Activated naive CD4-positive, alpha-beta T cell treated with anti-CD3 and anti-CD28 coated beads for 36 hours (primary cell): Measurements from ENCODE around the gene CERS6. TPM values are rescaled to one million over a fixed set of nuclear protein-coding genes. Genes with fewer than 3 reads are reported as not detected.
A peak's percentile ranks its signal among the peaks of the same experiment; 100 is the strongest.

ENCODE experiments used
- CTCF ChIA-PET: fragments of 350-600 bp; sonication (Branson Sonifier 250); formaldehyde crosslinking; loops from one replicate; lab custom pipeline; 2021; ENCODE audit warnings: antibody characterized with exemption; lab: Charles Lee
- DNase-seq: peaks from one replicate; pipeline ENCODE4 v3.0.0-alpha.2; 2020
- H3K27ac Mint-ChIP-seq: one replicate; pipeline ENCODE4 v1.8.0; 2021; ENCODE audit warnings: mild to moderate bottlenecking, mixed read lengths
- H3K27me3 Mint-ChIP-seq: one replicate; pipeline ENCODE4 v1.8.0; 2021; ENCODE audit warnings: low read depth, mixed read lengths
- H3K36me3 Mint-ChIP-seq: one replicate; pipeline ENCODE4 v1.8.0; 2021; ENCODE audit warnings: low read depth, mixed read lengths
- H3K4me1 Mint-ChIP-seq: one replicate; pipeline ENCODE4 v1.8.0; 2021; ENCODE audit warnings: low read depth, mixed read lengths
- H3K4me3 Mint-ChIP-seq: one replicate; pipeline ENCODE4 v1.8.0; 2021; ENCODE audit warnings: mild to moderate bottlenecking, moderate library complexity, mixed read lengths
- H3K9me3 Mint-ChIP-seq: one replicate; pipeline ENCODE4 v1.8.0; 2021; ENCODE audit warnings: mixed read lengths
- intact Hi-C: fragments of 100-400 bp; cut with micrococcal nuclease; formaldehyde crosslinking; loops from one replicate; pipeline ENCODE4 v1.15.1; 2023
- total RNA-seq, 2 experiments: library from RNA; stranded (reverse); gene quantifications; one replicate each; pipeline ENCODE4 v1.2.3, GENCODE V29; 2021

CERS6 gene
- total RNA-seq, 2 experiments from 2014 or later, result 9.7 to 10.0 TPM

GRCh38 chr2:168773128-168773527 is 317.1 kb downstream of the CERS6 start:
- no peak for DNase-seq
- CTCF ChIA-PET, result interaction anchor here (0.7 to 1.0 kb wide), 3 partner anchors 16 to 52 kb away, joined by 3 read pairs; no protein-coding TSS in a partner anchor
- intact Hi-C loops, result loop anchor here (1.0 kb wide), 1 partner anchor 147 kb away; no protein-coding TSS in a partner anchor
- Mint-ChIP-seq H3K27me3 (no peaks in the 10 kb centered on the region), H3K27ac (no peak overlapping the region), H3K4me1 (no peaks in the 10 kb centered on the region), H3K9me3 (peaks cover 7% of the 10 kb centered on the region), H3K36me3 (peaks cover 24% of the 10 kb centered on the region), H3K4me3 (no peak overlapping the region)

- DNase-seq, result peak; percentile 21
- Mint-ChIP-seq H3K36me3 (peaks cover 24% of the 10 kb centered on the region), H3K4me3 (no peak overlapping the region), H3K4me1 (no peaks in the 10 kb centered on the region), H3K27me3 (no peaks in the 10 kb centered on the region), H3K27ac (no peak overlapping the region), H3K9me3 (peaks cover 7% of the 10 kb centered on the region)
- CTCF ChIA-PET, result interaction anchor here (0.9 to 1.1 kb wide), 3 partner anchors 17 to 179 kb away, joined by 3 to 4 read pairs (median 3); no protein-coding TSS in a partner anchor
- intact Hi-C loops, result loop anchor here (1.0 kb wide), 1 partner anchor 146 kb away; no protein-coding TSS in a partner anchor
Measured at GRCh38 chr2:168773719-168774521, 317.8 kb downstream of the CERS6 start.

- H3K4me3 Mint-ChIP-seq, result no peak overlapping the region
- intact Hi-C loops, result no loop called here
- H3K27ac Mint-ChIP-seq, result no peak overlapping the region
- CTCF ChIA-PET, result no interaction called here
- peaks cover 14% of the 10 kb centered on the region for H3K36me3 Mint-ChIP-seq
- no peaks in the 10 kb centered on the region for H3K27me3 Mint-ChIP-seq
- H3K9me3 Mint-ChIP-seq, result peaks cover 7% of the 10 kb centered on the region
- DNase-seq, result no peak
- no peaks in the 10 kb centered on the region for H3K4me1 Mint-ChIP-seq
Measured at GRCh38 chr2:168775837-168776236, 319.8 kb downstream of the CERS6 start.

GRCh38 chr2:168780669-168781071 is 324.6 kb downstream of the CERS6 start:
- no peak for DNase-seq
- peaks cover 4% of the 10 kb centered on the region for H3K9me3 Mint-ChIP-seq
- H3K4me1 Mint-ChIP-seq, result no peaks in the 10 kb centered on the region
- no peak overlapping the region for H3K4me3 Mint-ChIP-seq
- intact Hi-C loops, result no loop called here
- no peaks in the 10 kb centered on the region for H3K27me3 Mint-ChIP-seq
- no peak overlapping the region for H3K27ac Mint-ChIP-seq
- CTCF ChIA-PET, result no interaction called here
- peaks cover 2% of the 10 kb centered on the region for H3K36me3 Mint-ChIP-seq

- no peak overlapping the region for H3K4me3 Mint-ChIP-seq
- H3K36me3 Mint-ChIP-seq, result no peaks in the 10 kb centered on the region
- no peaks in the 10 kb centered on the region for H3K9me3 Mint-ChIP-seq
- intact Hi-C loops, result no loop called here
- no peaks in the 10 kb centered on the region for H3K4me1 Mint-ChIP-seq
- H3K27me3 Mint-ChIP-seq, result no peaks in the 10 kb centered on the region
- CTCF ChIA-PET, result no interaction called here
- H3K27ac Mint-ChIP-seq, result no peak overlapping the region
- DNase-seq, result no peak
Measured at GRCh38 chr2:168781191-168781817, 325.2 kb downstream of the CERS6 start.

- intact Hi-C loops, result no loop called here
- H3K27ac Mint-ChIP-seq, result no peak overlapping the region
- no peaks in the 10 kb centered on the region for H3K27me3 Mint-ChIP-seq
- no peaks in the 10 kb centered on the region for H3K36me3 Mint-ChIP-seq
- no peak overlapping the region for H3K4me3 Mint-ChIP-seq
- H3K9me3 Mint-ChIP-seq, result no peaks in the 10 kb centered on the region
- DNase-seq, result no peak
- CTCF ChIA-PET, result no interaction called here
- H3K4me1 Mint-ChIP-seq, result no peaks in the 10 kb centered on the region
Measured at GRCh38 chr2:168782271-168782670, 326.2 kb downstream of the CERS6 start.

- no peak for DNase-seq
- H3K27ac Mint-ChIP-seq, result no peak overlapping the region
- no peaks in the 10 kb centered on the region for H3K27me3 Mint-ChIP-seq
- H3K4me3 Mint-ChIP-seq, result no peak overlapping the region
- no peaks in the 10 kb centered on the region for H3K36me3 Mint-ChIP-seq
- H3K9me3 Mint-ChIP-seq, result no peaks in the 10 kb centered on the region
- CTCF ChIA-PET, result interaction anchor here (0.6 kb wide), 1 partner anchor 17 kb away, joined by 6 read pairs; no protein-coding TSS in a partner anchor
- no peaks in the 10 kb centered on the region for H3K4me1 Mint-ChIP-seq
- intact Hi-C loops, result no loop called here
Measured at GRCh38 chr2:168784993-168785392, 328.9 kb downstream of the CERS6 start.

GRCh38 chr2:168787098-168787781 is 331.2 kb downstream of the CERS6 start:
- Mint-ChIP-seq H3K36me3 (no peaks in the 10 kb centered on the region), H3K9me3 (no peaks in the 10 kb centered on the region), H3K4me1 (no peaks in the 10 kb centered on the region), H3K27me3 (no peaks in the 10 kb centered on the region), H3K4me3 (no peak overlapping the region), H3K27ac (no peak overlapping the region)
- intact Hi-C loops, result no loop called here
- DNase-seq, result no peak
- CTCF ChIA-PET, result no interaction called here

GRCh38 chr2:168787782-168788376 is 331.8 kb downstream of the CERS6 start:
- no peak overlapping the region for H3K4me3 Mint-ChIP-seq
- no peak overlapping the region for H3K27ac Mint-ChIP-seq
- no peaks in the 10 kb centered on the region for H3K27me3 Mint-ChIP-seq
- no peaks in the 10 kb centered on the region for H3K36me3 Mint-ChIP-seq
- no peaks in the 10 kb centered on the region for H3K4me1 Mint-ChIP-seq
- intact Hi-C loops, result no loop called here
- no peak for DNase-seq
- CTCF ChIA-PET, result interaction anchor here (0.7 kb wide), 1 partner anchor 176 kb away, joined by 5 read pairs; no protein-coding TSS in a partner anchor
- H3K9me3 Mint-ChIP-seq, result no peaks in the 10 kb centered on the region

GRCh38 chr2:168789776-168790175 is 333.7 kb downstream of the CERS6 start:
- no peak overlapping the region for H3K4me3 Mint-ChIP-seq
- no peak for DNase-seq
- no peaks in the 10 kb centered on the region for H3K9me3 Mint-ChIP-seq
- no peaks in the 10 kb centered on the region for H3K27me3 Mint-ChIP-seq
- no peaks in the 10 kb centered on the region for H3K4me1 Mint-ChIP-seq
- H3K27ac Mint-ChIP-seq, result no peak overlapping the region
- intact Hi-C loops, result no loop called here
- H3K36me3 Mint-ChIP-seq, result no peaks in the 10 kb centered on the region
- CTCF ChIA-PET, result interaction anchor here (0.6 kb wide), 1 partner anchor 130 kb away, joined by 4 read pairs; no protein-coding TSS in a partner anchor

GRCh38 chr2:168790226-168790902 is 334.3 kb downstream of the CERS6 start:
- H3K4me1 Mint-ChIP-seq, result no peaks in the 10 kb centered on the region
- CTCF ChIA-PET, result no interaction called here

More at GRCh38 chr2:168790226-168790902, 334.3 kb downstream of the CERS6 start:
- Mint-ChIP-seq H3K36me3 (no peaks in the 10 kb centered on the region), H3K27ac (no peak overlapping the region), H3K27me3 (no peaks in the 10 kb centered on the region), H3K4me3 (no peak overlapping the region), H3K9me3 (no peaks in the 10 kb centered on the region)
- intact Hi-C loops, result no loop called here
- no peak for DNase-seq
